ENCODE data around the gene TLR3. TPM values are rescaled to one million over a fixed set of nuclear protein-coding genes. Genes with fewer than 3 reads are reported as not detected.

The TLR3 gene
- total and polyA plus RNA-seq, 12 donors = 1.3 to 27.2 (median 12.8) TPM

DNA sequence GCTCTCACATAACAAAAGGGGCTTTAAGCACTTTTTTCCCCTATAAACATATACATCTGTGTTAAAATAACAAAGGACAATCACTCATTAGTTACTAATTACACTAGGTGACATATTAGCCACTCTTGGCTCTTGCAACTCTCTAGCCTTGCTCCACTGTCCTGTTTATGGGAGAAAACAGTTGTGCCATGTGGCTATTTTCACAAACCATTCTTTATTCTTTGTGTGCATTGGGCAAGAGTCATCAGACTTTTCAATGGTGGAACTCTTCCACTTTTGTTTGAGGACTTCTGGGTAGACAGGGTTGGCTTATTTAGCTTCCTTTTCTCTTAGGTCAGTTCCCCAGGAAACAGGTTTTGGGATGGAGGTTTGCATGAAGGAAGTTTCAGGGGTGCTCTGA lies 19.6 kb downstream of the TLR3 start:
- Histone ChIP-seq H3K36me3 (replicated peaks in 1 of 2) (no peaks in the 10 kb centered on the region), H3K27ac (no peak overlapping the region), H3K4me3 (no peak overlapping the region), H3K27me3 (no peaks in the 10 kb centered on the region), H3K9me3 (replicated peaks in 1 of 3) (no peaks in the 10 kb centered on the region), H3K4me1 (replicated peaks in 1 of 2) (no peaks in the 10 kb centered on the region)
- TF ChIP-seq, protein P1, sequence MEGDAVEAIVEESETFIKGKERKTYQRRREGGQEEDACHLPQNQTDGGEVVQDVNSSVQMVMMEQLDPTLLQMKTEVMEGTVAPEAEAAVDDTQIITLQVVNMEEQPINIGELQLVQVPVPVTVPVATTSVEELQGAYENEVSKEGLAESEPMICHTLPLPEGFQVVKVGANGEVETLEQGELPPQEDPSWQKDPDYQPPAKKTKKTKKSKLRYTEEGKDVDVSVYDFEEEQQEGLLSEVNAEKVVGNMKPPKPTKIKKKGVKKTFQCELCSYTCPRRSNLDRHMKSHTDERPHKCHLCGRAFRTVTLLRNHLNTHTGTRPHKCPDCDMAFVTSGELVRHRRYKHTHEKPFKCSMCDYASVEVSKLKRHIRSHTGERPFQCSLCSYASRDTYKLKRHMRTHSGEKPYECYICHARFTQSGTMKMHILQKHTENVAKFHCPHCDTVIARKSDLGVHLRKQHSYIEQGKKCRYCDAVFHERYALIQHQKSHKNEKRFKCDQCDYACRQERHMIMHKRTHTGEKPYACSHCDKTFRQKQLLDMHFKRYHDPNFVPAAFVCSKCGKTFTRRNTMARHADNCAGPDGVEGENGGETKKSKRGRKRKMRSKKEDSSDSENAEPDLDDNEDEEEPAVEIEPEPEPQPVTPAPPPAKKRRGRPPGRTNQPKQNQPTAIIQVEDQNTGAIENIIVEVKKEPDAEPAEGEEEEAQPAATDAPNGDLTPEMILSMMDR (IDR thresholded peaks at IDR 0.05) = no peak
- no peak for TF ChIP-seq POLR2A (IDR thresholded peaks at IDR 0.05)
- DNase-seq = no peak
- intact Hi-C loops (cut with DNase I) = no loop called here

DNA sequence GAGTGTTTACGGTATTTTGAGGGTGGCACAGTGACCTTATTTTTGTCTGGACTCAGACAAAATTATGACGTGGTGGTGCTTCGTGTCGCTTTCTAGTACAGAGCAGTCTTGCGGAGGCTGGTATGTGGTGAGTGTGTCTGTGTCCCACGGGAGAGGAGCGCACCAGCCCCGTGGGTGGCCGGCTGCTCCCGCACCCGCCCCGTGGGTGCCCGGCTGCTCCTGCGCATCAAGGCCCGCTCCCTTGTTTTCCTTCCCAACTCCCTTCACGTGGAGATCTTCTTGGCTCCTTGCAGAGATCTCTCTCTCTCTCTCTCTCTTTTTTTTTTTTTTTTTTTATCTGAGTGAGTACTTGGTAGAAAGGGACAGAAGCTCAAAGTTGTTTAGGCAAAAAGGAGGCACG lies 23.3 kb downstream of the TLR3 start:
- DNase-seq = no peak
- Histone ChIP-seq H3K27ac (no peak overlapping the region), H3K9me3 (replicated peaks in 1 of 3) (no peaks in the 10 kb centered on the region), H3K27me3 (no peaks in the 10 kb centered on the region), H3K36me3 (replicated peaks in 1 of 2) (no peaks in the 10 kb centered on the region), H3K4me1 (replicated peaks in 1 of 2) (no peaks in the 10 kb centered on the region), H3K4me3 (no peak overlapping the region)
- intact Hi-C loops (cut with DNase I) = no loop called here
- 89 to 96% (median 94%) methylated on average over 17 of the region's 17 CpGs for WGBS, 4 donors
- no peak for TF ChIP-seq POLR2A (IDR thresholded peaks at IDR 0.05)
- TF ChIP-seq, protein P1 (IDR thresholded peaks at IDR 0.05) = no peak

DNA sequence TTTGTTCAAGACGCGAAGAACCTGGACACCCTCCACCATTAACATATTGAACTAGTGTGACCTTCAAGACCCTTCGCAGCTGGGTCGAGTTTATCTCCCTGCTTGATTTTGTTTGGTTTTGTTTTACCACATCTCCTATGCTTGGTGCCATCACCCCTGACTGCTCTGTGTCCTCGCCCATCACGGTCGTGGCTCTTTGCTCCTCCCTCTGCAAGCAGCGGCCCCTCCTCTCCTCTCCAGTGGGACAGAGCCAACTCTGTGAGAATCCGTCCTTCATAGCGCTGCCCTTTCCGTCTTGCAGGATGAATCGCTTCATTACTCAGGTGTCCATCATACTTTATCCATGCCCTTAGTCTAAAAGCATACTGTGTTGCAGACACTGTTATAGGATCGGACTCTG lies 26.4 kb downstream of the TLR3 start:
- no peak for TF ChIP-seq POLR2A (IDR thresholded peaks at IDR 0.05)
- TF ChIP-seq, protein P1 (IDR thresholded peaks at IDR 0.05) = no peak
- H3K27ac ChIP-seq = no peak overlapping the region
- peak in 6 of 7 donors; percentile 26 to 58 (median 50) for DNase-seq
- intact Hi-C loops (cut with DNase I) = no loop called here
- no peaks in the 10 kb centered on the region for H3K36me3 ChIP-seq (replicated peaks in 1 of 2)
- no peaks in the 10 kb centered on the region for H3K4me1 ChIP-seq (replicated peaks in 1 of 2)
- WGBS, 4 donors = 35 to 50% (median 43%) methylated on average over 13 of the region's 13 CpGs
- no peaks in the 10 kb centered on the region for H3K9me3 ChIP-seq (replicated peaks in 1 of 3)
- H3K27me3 ChIP-seq = no peaks in the 10 kb centered on the region
- H3K4me3 ChIP-seq = no peak overlapping the region

DNA sequence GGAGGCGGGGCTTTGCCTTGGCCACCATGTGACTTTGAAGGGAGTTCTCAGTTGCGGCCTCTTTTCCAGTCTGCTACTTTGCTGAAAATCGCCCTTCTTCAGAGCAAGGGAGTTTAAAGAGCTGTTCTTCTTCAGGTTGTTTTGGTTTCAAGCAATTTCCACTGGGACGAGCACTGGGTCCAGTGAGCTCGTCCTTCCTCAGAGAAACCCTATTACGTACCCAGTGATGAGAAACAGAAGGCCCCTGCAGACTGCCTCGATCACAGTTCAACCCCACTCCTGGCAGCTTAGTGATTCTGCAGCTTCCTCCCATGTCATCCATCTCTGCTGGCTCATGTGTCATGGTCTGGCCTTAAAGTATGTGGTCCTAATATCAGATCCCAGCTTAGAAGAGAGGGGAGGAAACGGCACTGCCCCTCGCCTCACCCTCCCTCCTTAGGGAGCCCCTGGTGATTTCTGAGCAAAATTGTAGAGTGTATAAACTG lies 27.8 kb downstream of the TLR3 start:
- no peak overlapping the region for H3K4me3 ChIP-seq
- no peaks in the 10 kb centered on the region for H3K27me3 ChIP-seq
- DNase-seq = no peak
- no peaks in the 10 kb centered on the region for H3K4me1 ChIP-seq (replicated peaks in 1 of 2)
- intact Hi-C loops (cut with DNase I) = no loop called here
- TF ChIP-seq POLR2A (IDR thresholded peaks at IDR 0.05) = no peak
- TF ChIP-seq, protein P1 (IDR thresholded peaks at IDR 0.05) = no peak
- no peaks in the 10 kb centered on the region for H3K9me3 ChIP-seq (replicated peaks in 1 of 3)
- H3K27ac ChIP-seq = no peak overlapping the region
- H3K36me3 ChIP-seq (replicated peaks in 1 of 2) = no peaks in the 10 kb centered on the region
- 81 to 88% (median 85%) methylated on average over 9 of the region's 9 CpGs for WGBS, 4 donors

All from adrenal gland (tissue), 12 donors.